Activated CD4-positive, alpha-beta T cell treated with anti-CD3 and anti-CD28 coated beads, Interleukin-2, amount 10 ng/mL, durations not matched to agents 7 days and 5 days (primary cell): ENCODE results near the gene OLIG3. TPM values are rescaled to one million over a fixed set of nuclear protein-coding genes. Genes with fewer than 3 reads are reported as not detected.

ENCODE experiments used
- CTCF ChIA-PET: fragments of 350-600 bp; sonication (Branson Sonifier 250); formaldehyde crosslinking; loops from one replicate; lab custom pipeline; 2021; ENCODE audit warnings: antibody characterized with exemption; lab: Charles Lee
- POLR2A ChIA-PET: fragments of 350-600 bp; sonication (Branson Sonifier 250); formaldehyde crosslinking; loops from one replicate; lab custom pipeline; 2021; ENCODE audit warnings: antibody characterized with exemption; lab: Charles Lee
- DNase-seq: peaks from one replicate; pipeline ENCODE4 v3.0.0-alpha.2; 2020
- H3K27ac Mint-ChIP-seq: one replicate; pipeline ENCODE4 v1.8.0; 2021; ENCODE audit warnings: mild to moderate bottlenecking, moderate library complexity, mixed read lengths
- H3K27me3 Mint-ChIP-seq: one replicate; pipeline ENCODE4 v1.8.0; 2021; ENCODE audit warnings: mixed read lengths
- H3K36me3 Mint-ChIP-seq: one replicate; pipeline ENCODE4 v1.8.0; 2021; ENCODE audit warnings: low read depth, mixed read lengths
- H3K4me1 Mint-ChIP-seq: one replicate; pipeline ENCODE4 v1.8.0; 2021; ENCODE audit warnings: mixed read lengths
- H3K4me3 Mint-ChIP-seq: one replicate; pipeline ENCODE4 v1.8.0; 2021; ENCODE audit warnings: mild to moderate bottlenecking, moderate library complexity, mixed read lengths
- H3K9me3 Mint-ChIP-seq: one replicate; pipeline ENCODE4 v1.8.0; 2021; ENCODE audit warnings: mixed read lengths
- total RNA-seq, 2 experiments: library from RNA; stranded (reverse); gene quantifications; one replicate each; pipeline ENCODE4 v1.2.3, GENCODE V29; 2021

The OLIG3 gene
- total RNA-seq, 2 experiments from 2014 or later: not detected

- POLR2A ChIA-PET: no interaction called here
- H3K36me3 Mint-ChIP-seq: no peaks in the 10 kb centered on the region
- no peak overlapping the region for H3K27ac Mint-ChIP-seq
- no peak for DNase-seq
- no peaks in the 10 kb centered on the region for H3K9me3 Mint-ChIP-seq
- CTCF ChIA-PET: no interaction called here
- H3K4me3 Mint-ChIP-seq: no peak overlapping the region
- H3K27me3 Mint-ChIP-seq: peaks cover 52% of the 10 kb centered on the region
- H3K4me1 Mint-ChIP-seq: no peaks in the 10 kb centered on the region
Observed at GRCh38 chr6:137473598-137473997, 20.6 kb downstream of the OLIG3 start.

- CTCF ChIA-PET: no interaction called here
- Mint-ChIP-seq H3K27me3 (peaks cover 46% of the 10 kb centered on the region), H3K4me3 (no peak overlapping the region), H3K36me3 (no peaks in the 10 kb centered on the region), H3K9me3 (no peaks in the 10 kb centered on the region), H3K27ac (no peak overlapping the region), H3K4me1 (no peaks in the 10 kb centered on the region)
- POLR2A ChIA-PET: no interaction called here
- DNase-seq: no peak
Observed at GRCh38 chr6:137472641-137473137, 21.5 kb downstream of the OLIG3 start.

GRCh38 chr6:137471986-137472385 lies 22.2 kb downstream of the OLIG3 start:
- Mint-ChIP-seq H3K4me1 (no peaks in the 10 kb centered on the region), H3K9me3 (no peaks in the 10 kb centered on the region), H3K36me3 (no peaks in the 10 kb centered on the region), H3K27ac (no peak overlapping the region), H3K4me3 (no peak overlapping the region), H3K27me3 (peaks cover 40% of the 10 kb centered on the region)
- ChIA-PET CTCF (no interaction called here), POLR2A (no interaction called here)
- no peak for DNase-seq

- ChIA-PET CTCF (no interaction called here), POLR2A (no interaction called here)
- Mint-ChIP-seq H3K4me3 (no peak overlapping the region), H3K27me3 (peaks cover 38% of the 10 kb centered on the region), H3K4me1 (no peaks in the 10 kb centered on the region), H3K9me3 (no peaks in the 10 kb centered on the region), H3K27ac (no peak overlapping the region), H3K36me3 (no peaks in the 10 kb centered on the region)
- DNase-seq: no peak
Observed at GRCh38 chr6:137471497-137471896, 22.7 kb downstream of the OLIG3 start.

GRCh38 chr6:137467211-137467610 lies 27.0 kb downstream of the OLIG3 start:
- H3K27ac Mint-ChIP-seq: no peak overlapping the region
- peaks cover 4% of the 10 kb centered on the region for H3K4me1 Mint-ChIP-seq
- H3K36me3 Mint-ChIP-seq: no peaks in the 10 kb centered on the region
- peaks cover 38% of the 10 kb centered on the region for H3K27me3 Mint-ChIP-seq
- ChIA-PET POLR2A (no interaction called here), CTCF (interaction anchor here (0.6 to 1.2 kb wide), 2 partner anchors 124 to 373 kb away, joined by 3 read pairs; no protein-coding TSS in a partner anchor)
- DNase-seq: no peak
- H3K9me3 Mint-ChIP-seq: no peaks in the 10 kb centered on the region
- no peak overlapping the region for H3K4me3 Mint-ChIP-seq

- DNase-seq: no peak
- Mint-ChIP-seq H3K9me3 (no peaks in the 10 kb centered on the region), H3K27ac (no peak overlapping the region), H3K4me3 (no peak overlapping the region), H3K4me1 (peaks cover 4% of the 10 kb centered on the region), H3K27me3 (peaks cover 28% of the 10 kb centered on the region), H3K36me3 (no peaks in the 10 kb centered on the region)
- CTCF ChIA-PET: no interaction called here
- POLR2A ChIA-PET: no interaction called here
Observed at GRCh38 chr6:137465378-137466009, 28.7 kb downstream of the OLIG3 start.

- Mint-ChIP-seq H3K9me3 (peaks cover 7% of the 10 kb centered on the region), H3K27ac (no peak overlapping the region), H3K4me1 (no peaks in the 10 kb centered on the region), H3K27me3 (peaks cover 19% of the 10 kb centered on the region), H3K36me3 (no peaks in the 10 kb centered on the region), H3K4me3 (no peak overlapping the region)
- no peak for DNase-seq
- CTCF ChIA-PET: no interaction called here
- POLR2A ChIA-PET: no interaction called here
Observed at GRCh38 chr6:137452333-137452894, 41.8 kb downstream of the OLIG3 start.

GRCh38 chr6:137443901-137444300 lies 50.3 kb downstream of the OLIG3 start:
- ChIA-PET CTCF (no interaction called here), POLR2A (no interaction called here)
- Mint-ChIP-seq H3K4me3 (no peak overlapping the region), H3K4me1 (peaks cover 8% of the 10 kb centered on the region), H3K9me3 (no peaks in the 10 kb centered on the region), H3K27me3 (peaks cover 14% of the 10 kb centered on the region), H3K36me3 (no peaks in the 10 kb centered on the region), H3K27ac (no peak overlapping the region)
- DNase-seq: no peak
